Measurements from ENCODE around the gene STARD5. TPM values are rescaled to one million over a fixed set of nuclear protein-coding genes. Genes with fewer than 3 reads are reported as not detected.
A peak's percentile ranks its signal among the peaks of the same experiment; 100 is the strongest.

The STARD5 gene
- total RNA-seq, 1 experiment from 2014 or later: 1.9 TPM

- peaks cover 13% of the 10 kb centered on the region for H3K4me1 Mint-ChIP-seq (ENCODE audit: low read depth, unreplicated experiment)
Observed at GRCh38 chr15:81270188-81270587, 53.8 kb downstream of the STARD5 start.

GRCh38 chr15:81268881-81269601, 54.9 kb downstream of the STARD5 start:
- Mint-ChIP-seq H3K4me1 (ENCODE audit: low read depth, unreplicated experiment) (peaks cover 14% of the 10 kb centered on the region), H3K36me3 (ENCODE audit: insufficient read depth, unreplicated experiment) (no peaks in the 10 kb centered on the region), H3K27me3 (ENCODE audit: unreplicated experiment) (peaks cover 95% of the 10 kb centered on the region), H3K4me3 (ENCODE audit: low read depth, unreplicated experiment) (no peak overlapping the region), H3K9me3 (ENCODE audit: low read depth, unreplicated experiment) (no peaks in the 10 kb centered on the region), H3K27ac (ENCODE audit: unreplicated experiment) (no peak overlapping the region)
- no peak for TF ChIP-seq CTCF (IDR thresholded peaks at IDR 0.05; ENCODE audit: unreplicated experiment)
- DNase-seq: no peak
- BruUV-seq (replicated peaks): no TSS peak
- intact Hi-C loops (cut with micrococcal nuclease; ENCODE audit: unreplicated experiment): loop anchor here (5.0 to 10.0 kb wide), 3 partner anchors 267 to 484 kb away; partner anchors contain the start of gene TLNRD1
- CTCF ChIA-PET: interaction anchor here (1.6 kb wide), 1 partner anchor 162 kb away, joined by 4 read pairs; no protein-coding TSS in a partner anchor

More at GRCh38 chr15:81270188-81270587, 53.8 kb downstream of the STARD5 start:
- no peaks in the 10 kb centered on the region for H3K36me3 Mint-ChIP-seq (ENCODE audit: insufficient read depth, unreplicated experiment)
- H3K27me3 Mint-ChIP-seq (ENCODE audit: unreplicated experiment): peaks cover 95% of the 10 kb centered on the region
- no peak overlapping the region for H3K27ac Mint-ChIP-seq (ENCODE audit: unreplicated experiment)
- no peak for DNase-seq
- BruUV-seq (replicated peaks): no TSS peak
- H3K4me3 Mint-ChIP-seq (ENCODE audit: low read depth, unreplicated experiment): no peak overlapping the region
- no peak for TF ChIP-seq CTCF (IDR thresholded peaks at IDR 0.05; ENCODE audit: unreplicated experiment)
- no peaks in the 10 kb centered on the region for H3K9me3 Mint-ChIP-seq (ENCODE audit: low read depth, unreplicated experiment)
- CTCF ChIA-PET: no interaction called here
- intact Hi-C loops (cut with micrococcal nuclease; ENCODE audit: unreplicated experiment): no loop called here

- intact Hi-C loops (cut with micrococcal nuclease; ENCODE audit: unreplicated experiment): loop anchor here (5.0 to 10.0 kb wide), 3 partner anchors 266 to 484 kb away; partner anchors contain the start of gene TLNRD1
- CTCF ChIA-PET: interaction anchor here (1.6 kb wide), 1 partner anchor 162 kb away, joined by 4 read pairs; no protein-coding TSS in a partner anchor
- no TSS peak for BruUV-seq (replicated peaks)
- Mint-ChIP-seq H3K4me1 (ENCODE audit: low read depth, unreplicated experiment) (peaks cover 14% of the 10 kb centered on the region), H3K36me3 (ENCODE audit: insufficient read depth, unreplicated experiment) (no peaks in the 10 kb centered on the region), H3K9me3 (ENCODE audit: low read depth, unreplicated experiment) (no peaks in the 10 kb centered on the region), H3K4me3 (ENCODE audit: low read depth, unreplicated experiment) (no peak overlapping the region), H3K27me3 (ENCODE audit: unreplicated experiment) (peaks cover 94% of the 10 kb centered on the region), H3K27ac (ENCODE audit: unreplicated experiment) (no peak overlapping the region)
- TF ChIP-seq CTCF (IDR thresholded peaks at IDR 0.05; ENCODE audit: unreplicated experiment): no peak
- no peak for DNase-seq
Observed at GRCh38 chr15:81268340-81268739, 55.6 kb downstream of the STARD5 start.

GRCh38 chr15:81265944-81266775, 57.8 kb downstream of the STARD5 start:
- Mint-ChIP-seq H3K27ac (ENCODE audit: unreplicated experiment) (no peak overlapping the region), H3K9me3 (ENCODE audit: low read depth, unreplicated experiment) (no peaks in the 10 kb centered on the region), H3K4me3 (ENCODE audit: low read depth, unreplicated experiment) (peak overlapping the region; percentile 36), H3K4me1 (ENCODE audit: low read depth, unreplicated experiment) (peaks cover 14% of the 10 kb centered on the region), H3K27me3 (ENCODE audit: unreplicated experiment) (peaks cover 73% of the 10 kb centered on the region), H3K36me3 (ENCODE audit: insufficient read depth, unreplicated experiment) (no peaks in the 10 kb centered on the region)
- TF ChIP-seq CTCF (IDR thresholded peaks at IDR 0.05; ENCODE audit: unreplicated experiment): peak; percentile 92
- CTCF ChIA-PET: interaction anchor here (0.5 to 3.4 kb wide), 48 partner anchors 8 to 918 kb away, joined by 3 to 98 read pairs (median 4); partner anchors contain the start of genes CEMIP, STARD5 and TMC3
- BruUV-seq (replicated peaks): no TSS peak
- DNase-seq: peak; percentile 89
- intact Hi-C loops (cut with micrococcal nuclease; ENCODE audit: unreplicated experiment): loop anchor here (1.0 to 10.0 kb wide), 6 partner anchors 111 to 481 kb away; partner anchors contain the start of gene TLNRD1

Measured in Calu3 (cell line).